ENCODE data around the gene RERE.
"Not testable (repeated sequence)": the region's sequence is repeated elsewhere in the genome, so short reads cannot be mapped to it uniquely, and the experiment has no call there.

Gene RERE

GRCh38 chr1:8390707-8391106 lies 426.7 kb downstream of the RERE start:
- no peak for DNase-seq

- DNase-seq: no peak
Measured at GRCh38 chr1:8389958-8390535, 427.4 kb downstream of the RERE start.

GRCh38 chr1:8388732-8389562 lies 428.5 kb downstream of the RERE start:
- DNase-seq: no peak

- DNase-seq: no peak
Measured at GRCh38 chr1:8386247-8386646, 431.2 kb downstream of the RERE start.

GRCh38 chr1:8384577-8384976 lies 432.9 kb downstream of the RERE start:
- no peak for DNase-seq

- DNase-seq: no peak
Measured at GRCh38 chr1:8384088-8384487, 433.4 kb downstream of the RERE start.

GRCh38 chr1:8382608-8383505 lies 434.6 kb downstream of the RERE start:
- DNase-seq: no peak

GRCh38 chr1:8382051-8382505 lies 435.4 kb downstream of the RERE start:
- DNase-seq: no peak

GRCh38 chr1:8381618-8382017 lies 435.8 kb downstream of the RERE start:
- no peak for DNase-seq

GRCh38 chr1:8380310-8380709 lies 437.1 kb downstream of the RERE start:
- DNase-seq: not testable (repeated sequence)

GRCh38 chr1:8379513-8380186 lies 437.8 kb downstream of the RERE start:
- no peak for DNase-seq

GRCh38 chr1:8378981-8379470 lies 438.4 kb downstream of the RERE start:
- DNase-seq: no peak

- DNase-seq: no peak
Measured at GRCh38 chr1:8378178-8378577, 439.3 kb downstream of the RERE start.

GRCh38 chr1:8377271-8377981 lies 440.0 kb downstream of the RERE start:
- no peak for DNase-seq

- DNase-seq: no peak
Measured at GRCh38 chr1:8376358-8376840, 441.0 kb downstream of the RERE start.

GRCh38 chr1:8374812-8375211 lies 442.6 kb downstream of the RERE start:
- DNase-seq: peak; percentile 21

GRCh38 chr1:8374356-8374755 lies 443.1 kb downstream of the RERE start:
- DNase-seq: no peak

- DNase-seq: peak; percentile 65
Measured at GRCh38 chr1:8373581-8374241, 443.7 kb downstream of the RERE start.

- DNase-seq: no peak
Measured at GRCh38 chr1:8373125-8373524, 444.3 kb downstream of the RERE start.

GRCh38 chr1:8371372-8371991 lies 446.0 kb downstream of the RERE start:
- no peak for DNase-seq

- DNase-seq: peak; percentile 97
Measured at GRCh38 chr1:8370905-8371315, 446.5 kb downstream of the RERE start.

All from DMS153 (cell line).